ENCODE results near the gene UBE2J2.
A peak's percentile ranks its signal among the peaks of the same experiment; 100 is the strongest.

The UBE2J2 gene

GRCh38 chr1:1295154-1295923 is 21.7 kb upstream of the UBE2J2 start:
- DNase-seq = no peak

DNA sequence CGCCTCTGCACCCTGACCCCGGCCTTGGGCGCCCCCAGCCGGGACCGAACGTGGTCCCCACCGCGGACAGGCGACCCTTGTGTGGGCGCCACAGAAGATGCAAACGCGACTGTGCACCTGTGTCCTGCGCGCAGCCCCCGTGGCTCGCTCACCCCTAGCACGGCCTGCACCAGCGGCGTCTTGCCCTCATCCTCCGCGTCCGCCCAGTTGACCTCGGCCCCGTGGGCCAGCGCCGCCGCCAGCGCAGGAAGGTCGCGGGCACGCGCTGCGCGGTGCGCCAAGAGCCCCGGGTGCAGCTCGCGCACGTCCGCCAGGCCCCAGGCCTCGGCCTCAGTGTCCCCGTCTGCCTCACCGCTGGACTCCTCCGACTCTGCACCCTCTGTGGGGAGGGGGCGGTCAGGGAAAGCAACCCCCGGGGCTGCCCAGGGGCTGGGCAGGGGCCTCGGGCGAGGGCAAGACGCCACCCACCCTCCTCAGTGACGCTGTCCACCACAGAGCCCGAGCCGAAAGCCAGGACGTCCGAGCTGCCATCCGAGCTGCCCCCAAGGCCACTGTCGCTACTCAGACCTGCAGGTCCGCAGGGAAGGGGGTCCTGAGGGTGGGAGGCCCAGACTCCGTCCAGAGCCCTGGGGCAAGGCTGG is 20.7 kb upstream of the UBE2J2 start:
- DNase-seq = no peak

DNA sequence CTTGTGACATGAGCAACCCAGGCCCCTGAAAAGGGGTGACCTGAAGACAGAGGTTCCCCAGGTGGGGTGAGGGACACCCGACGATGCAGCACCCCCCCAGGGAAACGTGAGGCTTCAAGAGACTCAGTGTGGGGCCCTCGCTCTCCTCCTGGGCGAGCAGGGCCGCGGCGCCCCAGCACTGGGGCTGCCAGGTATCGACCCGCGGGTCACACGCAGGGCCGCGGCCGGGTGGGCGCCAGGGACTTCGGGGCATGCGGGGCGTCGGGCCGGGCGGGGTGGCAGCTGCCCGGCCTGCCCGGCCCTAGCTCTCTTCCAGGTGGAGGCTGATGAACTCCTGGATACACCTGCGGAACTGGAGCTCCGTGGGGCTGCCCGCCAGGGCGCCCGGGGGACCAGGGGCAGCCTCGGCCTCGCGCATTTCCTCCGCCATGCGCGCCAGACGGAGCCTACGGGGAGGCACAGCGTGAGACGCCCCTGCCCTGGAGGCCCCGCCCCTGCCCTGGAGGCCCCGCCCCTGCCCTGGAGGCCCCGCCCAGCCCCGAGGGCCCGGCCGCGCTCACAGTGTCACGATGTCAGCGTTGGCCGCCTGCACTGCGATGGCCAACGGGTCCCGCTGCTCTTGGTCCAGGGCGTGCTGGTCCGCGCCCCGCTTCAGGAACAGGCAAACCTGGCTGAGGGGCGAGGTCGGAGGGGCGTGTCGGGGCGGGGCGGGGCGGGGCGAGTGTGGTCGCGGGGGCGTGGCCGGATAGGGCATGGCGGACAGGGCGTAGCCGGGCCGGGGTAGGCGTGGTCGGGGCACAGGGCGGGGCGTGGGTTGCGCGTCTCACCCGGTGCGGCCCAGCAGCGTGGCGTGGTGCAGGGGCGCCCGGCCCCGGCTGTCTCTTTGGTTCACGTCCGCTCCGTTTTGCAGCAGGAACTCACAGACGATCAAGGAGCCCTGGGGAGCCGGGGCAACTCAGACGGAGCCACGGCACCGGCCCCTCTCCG is 19.9 kb upstream of the UBE2J2 start:
- DNase-seq = no peak

- DNase-seq = no peak
These were observed 19.2 kb upstream of the UBE2J2 start for GRCh38 chr1:1292851-1293250.

DNA sequence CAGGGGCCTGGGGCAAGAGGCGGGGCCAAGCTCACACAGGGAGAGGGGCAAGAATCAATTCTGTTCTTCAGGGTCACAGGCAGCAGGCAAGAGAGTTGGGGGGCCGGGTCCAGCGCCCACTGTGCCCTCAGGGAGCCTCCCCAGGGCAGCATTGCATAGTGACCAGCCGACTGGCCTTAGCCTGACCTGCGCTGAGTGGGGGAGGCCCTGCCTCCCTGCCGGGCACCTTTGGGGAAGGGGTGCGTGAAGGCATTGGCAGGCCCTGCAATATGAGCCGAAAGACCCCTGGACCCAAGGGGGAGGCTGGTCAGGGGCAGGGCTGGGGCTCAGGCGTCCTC is 18.8 kb upstream of the UBE2J2 start:
- DNase-seq = no peak

- peak; percentile 73 for DNase-seq
These were observed 18.1 kb upstream of the UBE2J2 start for GRCh38 chr1:1291548-1292441.

GRCh38 chr1:1291023-1291528 is 17.4 kb upstream of the UBE2J2 start:
- peak; percentile 19 for DNase-seq

DNA sequence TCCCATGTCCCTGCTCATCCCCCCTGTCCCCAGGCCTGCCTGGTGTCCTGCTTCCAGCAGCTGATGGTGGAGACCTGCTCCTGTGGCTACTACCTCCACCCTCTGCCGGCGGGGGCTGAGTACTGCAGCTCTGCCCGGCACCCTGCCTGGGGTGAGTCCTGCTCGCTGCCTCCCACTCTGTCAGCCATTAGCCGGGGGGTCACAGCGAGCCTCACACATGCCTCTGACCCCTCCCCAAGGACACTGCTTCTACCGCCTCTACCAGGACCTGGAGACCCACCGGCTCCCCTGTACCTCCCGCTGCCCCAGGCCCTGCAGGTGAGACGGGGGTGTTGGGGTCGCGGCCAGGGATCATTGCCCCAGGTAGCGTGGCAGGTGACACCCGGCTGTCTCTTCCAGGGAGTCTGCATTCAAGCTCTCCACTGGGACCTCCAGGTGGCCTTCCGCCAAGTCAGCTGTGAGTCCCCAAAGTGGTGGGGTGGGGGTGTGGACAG is 16.6 kb upstream of the UBE2J2 start:
- peak; percentile 18 for DNase-seq

GRCh38 chr1:1287288-1288110 is 13.8 kb upstream of the UBE2J2 start:
- no peak for DNase-seq

DNA sequence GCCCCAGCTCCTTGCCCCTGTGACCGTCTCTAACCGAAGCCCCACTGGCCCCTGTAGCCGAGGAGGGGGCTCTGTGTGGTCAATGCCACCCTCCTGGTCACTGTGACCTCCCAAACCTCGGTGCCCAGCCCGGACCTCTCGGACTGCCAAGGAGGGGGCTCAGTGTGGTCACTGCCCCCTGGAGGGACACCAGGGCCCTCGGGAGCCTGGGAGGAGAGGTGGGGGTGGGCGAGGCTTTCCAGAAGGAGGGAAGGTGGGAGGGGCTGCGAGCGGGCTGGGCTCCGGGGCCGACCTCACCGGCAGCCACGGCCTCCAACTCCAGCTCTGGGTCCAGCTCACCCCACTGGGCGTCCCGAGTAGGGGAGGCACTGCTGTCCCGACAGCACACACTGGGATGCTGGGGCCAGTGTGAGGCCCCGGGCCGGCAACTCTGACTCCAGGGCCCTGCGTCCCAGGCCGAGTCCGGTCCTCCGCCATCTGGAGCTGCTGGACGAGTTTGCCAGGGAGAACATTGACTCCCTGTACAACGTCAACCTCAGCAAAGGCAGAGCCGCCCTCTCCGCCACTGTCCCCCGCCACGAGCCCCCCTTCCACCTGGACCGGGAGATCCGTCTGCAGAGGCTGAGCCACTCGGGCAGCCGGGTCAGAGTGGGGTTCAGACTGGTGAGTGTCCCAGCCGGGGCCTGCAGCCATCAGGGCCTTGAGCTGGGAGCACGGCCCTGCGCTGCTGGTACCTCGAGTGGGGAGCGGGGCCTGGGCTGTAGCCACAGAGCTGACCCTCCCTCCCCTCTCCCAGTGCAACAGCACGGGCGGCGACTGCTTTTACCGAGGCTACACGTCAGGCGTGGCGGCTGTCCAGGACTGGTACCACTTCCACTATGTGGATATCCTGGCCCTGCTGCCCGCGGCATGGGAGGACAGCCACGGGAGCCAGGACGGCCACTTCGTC is 12.9 kb upstream of the UBE2J2 start:
- DNase-seq = no peak

GRCh38 chr1:1285611-1286311 is 12.1 kb upstream of the UBE2J2 start:
- no peak for DNase-seq

DNA sequence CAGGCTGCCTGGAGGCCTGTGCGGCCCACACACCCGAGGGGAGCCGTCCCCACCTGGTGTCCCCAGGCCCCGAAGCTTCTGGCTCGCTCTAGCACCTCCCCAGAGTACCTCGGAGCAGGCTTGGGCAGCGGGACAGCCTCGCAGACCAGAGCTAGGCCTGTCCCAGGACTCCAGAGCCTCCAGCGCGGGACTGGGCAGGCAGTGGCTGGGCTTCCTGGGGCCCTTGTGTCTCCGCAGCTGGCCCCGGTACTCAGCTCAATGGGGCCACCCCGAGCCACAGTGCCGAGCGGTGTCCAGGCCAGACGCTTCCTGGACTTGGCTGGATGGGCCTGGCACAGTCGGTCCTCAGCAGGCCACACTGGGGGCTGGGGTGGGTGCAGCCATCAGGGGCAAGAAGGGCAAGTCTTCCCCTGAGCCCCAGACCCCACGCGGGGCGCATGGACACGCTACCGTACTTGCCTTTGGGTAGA is 11.5 kb upstream of the UBE2J2 start:
- no peak for DNase-seq

GRCh38 chr1:1284221-1285101 is 10.8 kb upstream of the UBE2J2 start:
- DNase-seq = no peak

DNA sequence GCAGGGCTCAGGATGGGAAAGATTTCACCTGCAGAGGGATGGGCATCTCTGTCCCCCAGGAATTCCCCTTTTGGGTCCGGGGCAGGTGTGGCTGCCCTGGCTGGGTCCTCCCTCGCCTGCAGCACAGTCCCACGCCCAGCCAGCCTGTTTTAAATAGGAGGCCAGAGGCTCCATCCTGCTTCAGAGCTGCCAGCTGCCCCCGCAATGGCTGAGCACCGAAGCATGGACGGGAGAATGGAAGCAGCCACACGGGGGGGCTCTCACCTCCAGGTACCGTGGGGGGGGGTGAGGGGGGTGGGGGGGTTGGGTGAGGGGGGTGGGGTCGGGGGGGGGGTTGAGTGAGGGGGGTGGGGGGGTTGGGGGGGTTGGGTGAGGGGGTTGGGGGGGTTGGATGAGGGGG is 10.2 kb upstream of the UBE2J2 start:
- DNase-seq = peak; percentile 56

DNA sequence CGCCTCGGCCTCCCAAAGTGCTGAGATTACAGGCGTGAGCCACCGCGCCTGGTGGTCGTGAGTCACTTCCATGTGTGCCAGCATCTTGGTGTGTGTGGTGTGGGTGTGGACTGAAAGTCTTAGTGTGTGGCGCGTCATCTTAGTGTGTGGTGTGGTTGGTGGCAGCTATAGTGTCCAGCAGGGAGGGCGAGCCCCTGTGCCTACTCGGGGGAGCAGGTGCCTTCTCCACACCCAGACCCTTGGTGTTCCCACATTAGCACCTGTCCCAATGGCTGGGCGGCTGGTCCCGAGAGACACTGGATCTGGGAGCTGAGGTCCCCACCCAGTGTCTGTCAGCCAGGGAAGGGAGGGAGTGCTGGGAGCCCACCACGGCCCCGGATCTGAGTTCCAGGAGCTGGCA is 9.3 kb upstream of the UBE2J2 start:
- DNase-seq = no peak

GRCh38 chr1:1281533-1282321 is 8.1 kb upstream of the UBE2J2 start:
- peak; percentile 32 for DNase-seq

DNA sequence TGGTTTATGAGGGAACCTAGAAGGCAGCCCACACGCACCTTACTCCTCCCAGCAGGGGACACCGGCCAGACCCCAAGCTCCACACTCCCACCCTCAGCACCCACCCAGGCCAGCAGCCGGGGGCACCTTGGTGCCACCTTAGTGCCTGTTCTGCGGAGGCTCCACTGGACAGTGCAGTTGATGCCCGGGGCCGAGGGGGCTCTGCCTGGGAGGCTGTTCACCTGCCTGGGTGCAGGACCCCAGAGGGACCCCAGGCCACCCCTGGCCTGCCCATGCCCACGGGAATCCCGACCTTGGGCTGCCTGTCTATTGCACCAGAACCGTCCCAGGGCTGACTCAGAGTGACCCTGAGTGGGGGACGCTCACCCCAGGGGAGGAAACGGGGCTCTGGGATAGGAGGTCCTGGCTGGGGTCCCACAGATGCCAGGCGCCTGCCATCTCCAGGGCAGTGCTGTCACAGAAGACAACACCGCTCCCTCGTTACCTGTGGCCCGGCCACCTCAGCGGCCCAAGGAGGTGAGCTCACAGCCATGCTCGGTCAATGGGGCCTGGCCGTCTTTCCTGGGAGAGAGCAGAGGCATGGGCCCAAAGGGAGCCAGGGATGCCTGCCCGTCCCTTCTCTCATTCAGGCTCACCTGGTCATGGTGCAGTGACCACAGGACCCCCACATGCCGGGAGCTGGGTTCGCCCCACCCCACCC is 7.3 kb upstream of the UBE2J2 start:
- DNase-seq = no peak
